Mucosa of descending colon (tissue), 3 donors: ENCODE data around the gene METTL25B. TPM values are rescaled to one million over a fixed set of nuclear protein-coding genes. Genes with fewer than 3 reads are reported as not detected.

ENCODE experiments used
- ATAC-seq: fragments of 200-7000 bp; cut with Tn5 transposase; one replicate; pipeline ENCODE4 v1.9.1; 2020; ENCODE audit warnings: mild to moderate bottlenecking, moderate library complexity
- DNase-seq, 3 donors: peaks; one replicate each; pipeline ENCODE4 v3.0.0-alpha.2; 2020
- H3K36me3 ChIP-seq: fragments of 200-600 bp; one replicate; pipeline ENCODE4 v1.8.0; 2021; ENCODE audit warnings: low read depth, mild to moderate bottlenecking
- H3K4me1 ChIP-seq: fragments of 200-600 bp; one replicate; pipeline ENCODE4 v1.8.0; 2021; ENCODE audit warnings: low read depth, mild to moderate bottlenecking
- H3K4me3 ChIP-seq: fragments of 200-600 bp; one replicate; pipeline ENCODE4 v1.8.0; 2021; ENCODE audit warnings: mild to moderate bottlenecking
- H3K9me3 ChIP-seq: fragments of 200-600 bp; one replicate; pipeline ENCODE4 v1.8.0; 2021; ENCODE audit warnings: mild to moderate bottlenecking
- intact Hi-C, 2 donors: fragments of 100-400 bp; cut with DNase I in 1 of 2; cut with micrococcal nuclease in 1 of 2; formaldehyde crosslinking; loops; one replicate each; pipeline versions ENCODE4 v1.11.0 to v1.11.1; 2022; cut with DNase I, micrococcal nuclease
- total RNA-seq, 3 donors: library from RNA; stranded (reverse); fragmentation: NEBNext Ultra II Directional in 2 of 3; extraction: Animal tissue kit (Norgen Biotek cat#: 25700) in 2 of 3; gene quantifications; one replicate each; pipeline versions ENCODE4 v1.2.1 to v1.2.4, GENCODE V29; 2021 to 2023
- TF ChIP-seq, protein P1 (sequence below): fragments of 200-600 bp; IDR thresholded peaks from one replicate; pipeline ENCODE4 v1.8.0; 2022; ENCODE audit warnings: antibody characterized with exemption, mild to moderate bottlenecking
- donor health status: DM: no; HTN: no; CAD: no; lungs with moderate emphysema.
- donor health status: DM: no; HTN: no; CAD: no.
- donor health status: DM: no; HTN: yes; CAD: no.

Gene METTL25B
- total RNA-seq, 3 donors from 2014 or later, result 35.1 to 58.6 (median 44.4) TPM

GRCh38 chr1:156726549-156727226 is 1.6 kb upstream of the METTL25B start:
- TF ChIP-seq, protein P1, sequence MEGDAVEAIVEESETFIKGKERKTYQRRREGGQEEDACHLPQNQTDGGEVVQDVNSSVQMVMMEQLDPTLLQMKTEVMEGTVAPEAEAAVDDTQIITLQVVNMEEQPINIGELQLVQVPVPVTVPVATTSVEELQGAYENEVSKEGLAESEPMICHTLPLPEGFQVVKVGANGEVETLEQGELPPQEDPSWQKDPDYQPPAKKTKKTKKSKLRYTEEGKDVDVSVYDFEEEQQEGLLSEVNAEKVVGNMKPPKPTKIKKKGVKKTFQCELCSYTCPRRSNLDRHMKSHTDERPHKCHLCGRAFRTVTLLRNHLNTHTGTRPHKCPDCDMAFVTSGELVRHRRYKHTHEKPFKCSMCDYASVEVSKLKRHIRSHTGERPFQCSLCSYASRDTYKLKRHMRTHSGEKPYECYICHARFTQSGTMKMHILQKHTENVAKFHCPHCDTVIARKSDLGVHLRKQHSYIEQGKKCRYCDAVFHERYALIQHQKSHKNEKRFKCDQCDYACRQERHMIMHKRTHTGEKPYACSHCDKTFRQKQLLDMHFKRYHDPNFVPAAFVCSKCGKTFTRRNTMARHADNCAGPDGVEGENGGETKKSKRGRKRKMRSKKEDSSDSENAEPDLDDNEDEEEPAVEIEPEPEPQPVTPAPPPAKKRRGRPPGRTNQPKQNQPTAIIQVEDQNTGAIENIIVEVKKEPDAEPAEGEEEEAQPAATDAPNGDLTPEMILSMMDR, result peak; percentile 33
- intact Hi-C loops, result loop anchor here in 1 of 2 donors (5.0 kb wide), 1 partner anchor 39 kb away; no protein-coding TSS in a partner anchor
- peak; percentile 7 for ATAC-seq
- Histone ChIP-seq H3K4me3 (no peak overlapping the region), H3K4me1 (peaks cover 41% of the 10 kb centered on the region), H3K9me3 (no peaks in the 10 kb centered on the region), H3K36me3 (no peaks in the 10 kb centered on the region)
- DNase-seq, result peak in 1 of 3 donors; percentile 86

DNA sequence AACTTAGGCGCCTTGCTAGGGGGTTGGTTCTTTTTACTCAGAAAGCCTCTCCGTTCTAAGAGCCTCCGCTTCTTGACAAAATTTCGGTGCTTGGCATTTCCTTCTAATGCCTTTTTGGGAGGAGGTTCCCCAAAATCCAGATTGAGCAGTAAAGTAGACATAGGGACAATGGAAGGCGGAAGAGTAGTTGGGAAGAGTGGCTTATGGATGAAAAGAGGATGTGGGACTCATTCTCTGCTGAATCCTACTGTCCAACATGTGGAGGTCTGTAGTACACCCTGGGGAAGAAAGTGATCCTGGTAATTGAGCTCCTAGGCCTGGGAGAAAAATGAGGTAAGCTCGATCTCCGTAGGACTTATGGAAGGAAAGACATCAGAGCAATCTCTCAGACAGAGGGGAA is 777 bp upstream of the METTL25B start:
- Histone ChIP-seq H3K36me3 (no peaks in the 10 kb centered on the region), H3K4me1 (peaks cover 41% of the 10 kb centered on the region), H3K9me3 (no peaks in the 10 kb centered on the region), H3K4me3 (peak overlapping the region; percentile 60)
- intact Hi-C loops, result loop anchor here in 1 of 2 donors (5.0 kb wide), 1 partner anchor 40 kb away; no protein-coding TSS in a partner anchor
- DNase-seq, result no peak
- no peak for ATAC-seq
- TF ChIP-seq, protein P1, result no peak

DNA sequence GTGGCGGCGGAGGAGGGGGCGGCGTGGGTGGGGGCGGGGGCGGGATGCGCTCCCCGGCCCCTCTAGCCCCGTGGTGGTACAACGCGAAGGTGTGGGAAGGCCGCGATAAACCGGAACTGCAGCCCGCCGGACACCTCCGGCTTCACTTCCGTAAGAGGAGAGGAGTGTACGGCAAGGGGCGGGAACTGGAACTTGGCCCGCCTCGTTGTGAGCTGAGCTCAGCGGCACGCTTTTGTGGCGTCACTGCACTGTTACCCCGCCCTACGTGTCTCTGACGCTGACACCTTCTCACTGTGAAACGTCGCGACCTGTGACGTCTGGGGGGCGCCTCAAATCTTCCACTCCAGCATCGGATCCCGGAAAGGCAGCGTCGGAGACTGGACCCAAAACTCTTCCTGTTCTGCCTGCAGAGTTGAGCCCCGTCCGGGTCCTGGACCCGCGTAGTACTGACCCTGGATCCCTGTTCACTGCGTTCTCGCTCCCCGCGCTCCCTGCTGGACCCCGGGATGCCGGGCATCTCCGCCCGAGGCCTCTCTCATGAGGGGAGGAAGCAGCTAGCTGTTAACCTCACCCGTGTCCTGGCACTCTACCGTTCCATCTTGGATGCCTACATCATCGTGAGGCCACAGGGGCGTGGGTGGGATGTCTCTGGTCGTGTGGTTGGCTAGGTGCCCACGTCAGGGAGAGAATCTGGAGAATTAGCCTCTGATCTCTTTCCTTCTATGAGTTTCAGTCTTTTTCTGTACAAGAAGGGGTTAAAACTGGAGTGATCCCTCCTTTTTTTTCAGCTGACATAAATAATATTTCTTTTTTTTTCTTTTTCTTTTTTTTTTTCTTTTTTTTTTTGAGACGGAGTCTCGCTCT is 562 bp downstream of the METTL25B start, which contains the start of gene ISG20L2:
ISG20L2 (minus strand) TSS at position 168 of the 864 bp plus-strand sequence. CDS start 1,114 bp downstream, outside the sequence.
- ATAC-seq, result peak; percentile 93
- no peaks in the 10 kb centered on the region for H3K36me3 ChIP-seq
- TF ChIP-seq, protein P1, result no peak
- H3K4me3 ChIP-seq, result peak within 1 kb of the TSS; percentile 60
- H3K4me1 ChIP-seq, result peaks cover 41% of the 10 kb centered on the region
- DNase-seq, result peak; percentile 95 to 99 (median 98)
- intact Hi-C loops, result loop anchor here in 1 of 2 donors (5.0 kb wide), 1 partner anchor 42 kb away; no protein-coding TSS in a partner anchor
- no peaks in the 10 kb centered on the region for H3K9me3 ChIP-seq

DNA sequence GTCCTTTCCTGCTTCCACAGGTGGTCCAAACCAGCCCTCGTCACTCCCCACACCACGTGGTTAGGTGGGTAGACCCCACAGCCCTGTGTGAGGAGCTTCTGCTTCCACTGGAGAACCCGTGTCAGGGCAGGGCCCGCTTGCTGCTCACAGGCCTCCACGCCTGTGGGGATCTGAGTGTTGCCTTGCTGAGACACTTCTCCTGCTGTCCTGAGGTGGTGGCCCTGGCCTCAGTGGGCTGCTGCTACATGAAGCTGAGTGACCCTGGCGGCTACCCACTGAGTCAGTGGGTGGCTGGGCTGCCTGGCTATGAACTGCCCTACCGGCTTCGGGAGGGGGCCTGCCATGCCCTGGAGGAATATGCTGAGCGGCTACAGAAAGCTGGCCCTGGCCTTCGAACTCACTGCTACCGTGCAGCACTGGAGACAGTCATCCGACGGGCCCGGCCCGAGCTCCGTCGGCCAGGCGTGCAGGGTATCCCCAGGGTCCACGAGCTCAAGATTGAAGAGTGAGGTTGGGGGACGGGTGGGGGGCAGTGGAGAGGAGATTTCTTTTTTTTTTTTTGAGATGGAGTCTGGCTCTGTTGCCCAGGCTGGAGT is 5.8 kb downstream of the METTL25B start:
- Histone ChIP-seq H3K4me3 (no peak overlapping the region), H3K9me3 (no peaks in the 10 kb centered on the region), H3K4me1 (peaks cover 5% of the 10 kb centered on the region), H3K36me3 (no peaks in the 10 kb centered on the region)
- intact Hi-C loops, result no loop called here
- no peak for DNase-seq
- TF ChIP-seq, protein P1, result no peak
- ATAC-seq, result no peak

- H3K4me1 ChIP-seq, result peaks cover 9% of the 10 kb centered on the region
- H3K36me3 ChIP-seq, result no peaks in the 10 kb centered on the region
- peak in 1 of 3 donors; percentile 53 for DNase-seq
- ATAC-seq, result no peak
- TF ChIP-seq, protein P1, result no peak
- no peak overlapping the region for H3K4me3 ChIP-seq
- H3K9me3 ChIP-seq, result no peaks in the 10 kb centered on the region
- intact Hi-C loops, result no loop called here
Observed at GRCh38 chr1:156738407-156738806, 10.1 kb downstream of the METTL25B start.
